Stimulated activated CD4-positive, alpha-beta T cell treated with anti-CD3 and anti-CD28 coated beads, TNF-alpha, amount 100 ng/mL, for 24 hours (primary cell): ENCODE data around the gene IRF5.
A peak's percentile ranks its signal among the peaks of the same experiment; 100 is the strongest.
"Not testable (repeated sequence)": the region's sequence is repeated elsewhere in the genome, so short reads cannot be mapped to it uniquely, and the experiment has no call there.

ENCODE experiments used
- DNase-seq, 3 experiments: peaks; one replicate each; pipeline ENCODE4 v3.0.0-alpha.2; 2020; ENCODE audit warnings: low read depth in 3 of 3

The IRF5 gene

GRCh38 chr7:128961030-128961659, 23.4 kb downstream of the IRF5 start:
- no peak for DNase-seq

- DNase-seq, result no peak
Observed at GRCh38 chr7:128962899-128963298, 25.2 kb downstream of the IRF5 start.

GRCh38 chr7:128963327-128963757, 25.6 kb downstream of the IRF5 start:
- DNase-seq, result peak in 2 of 3 experiments; percentile 21 to 37

- no peak for DNase-seq
Observed at GRCh38 chr7:128968624-128969023, 30.9 kb downstream of the IRF5 start.

- no peak for DNase-seq
Observed at GRCh38 chr7:128974241-128974934, 36.7 kb downstream of the IRF5 start.

GRCh38 chr7:128982105-128982504, 44.4 kb downstream of the IRF5 start:
- DNase-seq, result no peak

- no peak for DNase-seq
Observed at GRCh38 chr7:128985660-128986059, 47.9 kb downstream of the IRF5 start.

GRCh38 chr7:128986609-128987008, 48.9 kb downstream of the IRF5 start:
- no peak for DNase-seq

- no peak for DNase-seq
Observed at GRCh38 chr7:128988372-128988771, 50.6 kb downstream of the IRF5 start.

- no peak for DNase-seq
Observed at GRCh38 chr7:128989961-128990360, 52.2 kb downstream of the IRF5 start.

- DNase-seq, result no peak
Observed at GRCh38 chr7:128993419-128993818, 55.7 kb downstream of the IRF5 start.

- DNase-seq, result not testable (repeated sequence)
Observed at GRCh38 chr7:128994560-128994959, 56.8 kb downstream of the IRF5 start.

GRCh38 chr7:128997181-128997580, 59.5 kb downstream of the IRF5 start:
- DNase-seq, result no peak
